KMS-11 (cell line): ENCODE data around the gene TSPEAR.
"Not testable (repeated sequence)": the region's sequence is repeated elsewhere in the genome, so short reads cannot be mapped to it uniquely, and the experiment has no call there.

Source experiments
- H2AFZ ChIP-seq: fragments of 200-600 bp; sonication (generic); 2 replicates; pipeline ENCODE4 v1.6.1; 2016; ENCODE audit warnings: antibody characterized with exemption, mixed run types, low read depth
- H3K27ac ChIP-seq: fragments of 200-600 bp; sonication (generic); 2 replicates; pipeline ENCODE4 v1.6.1; 2016; ENCODE audit warnings: mild to moderate bottlenecking, mixed run types
- H3K27me3 ChIP-seq: fragments of 200-600 bp; sonication (generic); 2 replicates; pipeline ENCODE4 v1.6.1; 2017; ENCODE audit warnings: mild to moderate bottlenecking, low read depth, mixed run types, moderate library complexity; ENCODE audit not compliant: insufficient read depth
- H3K36me3 ChIP-seq: fragments of 200-600 bp; sonication (generic); 2 replicates; pipeline ENCODE4 v1.6.1; 2017; ENCODE audit warnings: mild to moderate bottlenecking, mixed run types; ENCODE audit not compliant: insufficient read depth
- H3K4me1 ChIP-seq: fragments of 200-600 bp; sonication (generic); 2 replicates; pipeline ENCODE4 v1.6.1; 2016; ENCODE audit warnings: mild to moderate bottlenecking, low read depth, mixed run types; ENCODE audit not compliant: poor library complexity, severe bottlenecking
- H3K4me2 ChIP-seq: fragments of 200-600 bp; sonication (generic); 2 replicates; pipeline ENCODE4 v1.7.0; 2016; ENCODE audit warnings: mild to moderate bottlenecking, mixed run types
- H3K4me3 ChIP-seq: fragments of 200-600 bp; sonication (generic); IDR thresholded peaks from 2 replicates; pipeline ENCODE4 v1.6.1; 2017; ENCODE audit warnings: low read depth, low read length, mixed read lengths; ENCODE audit not compliant: insufficient read depth
- H3K79me2 ChIP-seq: fragments of 200-600 bp; sonication (generic); 2 replicates; pipeline ENCODE4 v1.6.1; 2016; ENCODE audit warnings: low read depth, mixed run types; ENCODE audit not compliant: insufficient read depth
- H3K9ac ChIP-seq: fragments of 200-600 bp; sonication (generic); 2 replicates; pipeline ENCODE4 v1.6.1; 2016; ENCODE audit warnings: mild to moderate bottlenecking, mixed run types
- H4K20me1 ChIP-seq: fragments of 200-600 bp; sonication (generic); 2 replicates; pipeline ENCODE4 v1.6.1; 2016; ENCODE audit warnings: mild to moderate bottlenecking, mixed run types; ENCODE audit not compliant: insufficient read depth
- TF ChIP-seq, protein P1 (sequence below): fragments of 200-600 bp; sonication (generic); conservative IDR thresholded peaks from 2 replicates; pipeline ENCODE4 v1.6.1; 2017; ENCODE audit warnings: low read depth, mild to moderate bottlenecking, antibody characterized with exemption, low read length, moderate library complexity, mixed read lengths

TSPEAR gene

DNA sequence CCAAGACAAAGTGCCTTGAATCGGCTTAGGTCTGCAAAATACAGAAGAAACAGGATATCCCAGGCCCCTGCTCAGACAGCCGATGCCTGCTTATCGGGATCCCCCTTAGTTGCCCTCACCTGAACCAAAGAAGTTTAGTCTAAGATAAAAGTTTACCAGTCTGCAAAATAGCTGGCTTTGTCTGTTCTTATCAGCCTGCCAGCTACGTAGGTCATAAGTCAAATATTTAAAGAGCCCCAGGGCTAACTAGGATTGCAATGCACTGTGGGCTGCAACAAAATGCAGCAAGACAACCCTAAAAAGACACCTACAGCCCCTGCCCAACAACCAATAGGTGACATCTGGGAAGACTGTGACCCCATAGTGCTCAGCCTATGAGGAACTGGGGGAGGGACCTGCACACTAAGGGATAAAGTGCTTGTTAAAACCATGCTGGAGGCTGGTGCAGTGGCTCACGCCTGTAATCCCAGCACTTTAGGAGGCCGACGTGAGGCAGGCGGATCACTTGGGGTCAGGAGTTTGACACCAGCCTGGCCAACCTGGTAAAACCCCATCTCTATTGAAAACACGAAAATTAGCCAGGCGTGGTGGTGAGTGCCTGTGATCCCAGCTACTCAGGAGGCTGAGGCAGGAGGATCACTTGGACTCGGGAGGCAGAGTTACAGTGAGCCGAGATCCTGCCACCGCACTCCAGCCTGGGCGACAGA lies 228.6 kb downstream of the TSPEAR start:
- TF ChIP-seq, protein P1, sequence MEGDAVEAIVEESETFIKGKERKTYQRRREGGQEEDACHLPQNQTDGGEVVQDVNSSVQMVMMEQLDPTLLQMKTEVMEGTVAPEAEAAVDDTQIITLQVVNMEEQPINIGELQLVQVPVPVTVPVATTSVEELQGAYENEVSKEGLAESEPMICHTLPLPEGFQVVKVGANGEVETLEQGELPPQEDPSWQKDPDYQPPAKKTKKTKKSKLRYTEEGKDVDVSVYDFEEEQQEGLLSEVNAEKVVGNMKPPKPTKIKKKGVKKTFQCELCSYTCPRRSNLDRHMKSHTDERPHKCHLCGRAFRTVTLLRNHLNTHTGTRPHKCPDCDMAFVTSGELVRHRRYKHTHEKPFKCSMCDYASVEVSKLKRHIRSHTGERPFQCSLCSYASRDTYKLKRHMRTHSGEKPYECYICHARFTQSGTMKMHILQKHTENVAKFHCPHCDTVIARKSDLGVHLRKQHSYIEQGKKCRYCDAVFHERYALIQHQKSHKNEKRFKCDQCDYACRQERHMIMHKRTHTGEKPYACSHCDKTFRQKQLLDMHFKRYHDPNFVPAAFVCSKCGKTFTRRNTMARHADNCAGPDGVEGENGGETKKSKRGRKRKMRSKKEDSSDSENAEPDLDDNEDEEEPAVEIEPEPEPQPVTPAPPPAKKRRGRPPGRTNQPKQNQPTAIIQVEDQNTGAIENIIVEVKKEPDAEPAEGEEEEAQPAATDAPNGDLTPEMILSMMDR = no peak
- Histone ChIP-seq H3K4me2 (no peak overlapping the region), H3K27me3 (peaks cover 57% of the 10 kb centered on the region), H3K9ac (no peak overlapping the region), H3K4me3 (no peak overlapping the region), H4K20me1 (no peaks in the 10 kb centered on the region), H3K36me3 (no peaks in the 10 kb centered on the region), H3K4me1 (no peaks in the 10 kb centered on the region), H3K27ac (no peak overlapping the region), H3K79me2 (no peaks in the 10 kb centered on the region), H2AFZ (no peak overlapping the region)

DNA sequence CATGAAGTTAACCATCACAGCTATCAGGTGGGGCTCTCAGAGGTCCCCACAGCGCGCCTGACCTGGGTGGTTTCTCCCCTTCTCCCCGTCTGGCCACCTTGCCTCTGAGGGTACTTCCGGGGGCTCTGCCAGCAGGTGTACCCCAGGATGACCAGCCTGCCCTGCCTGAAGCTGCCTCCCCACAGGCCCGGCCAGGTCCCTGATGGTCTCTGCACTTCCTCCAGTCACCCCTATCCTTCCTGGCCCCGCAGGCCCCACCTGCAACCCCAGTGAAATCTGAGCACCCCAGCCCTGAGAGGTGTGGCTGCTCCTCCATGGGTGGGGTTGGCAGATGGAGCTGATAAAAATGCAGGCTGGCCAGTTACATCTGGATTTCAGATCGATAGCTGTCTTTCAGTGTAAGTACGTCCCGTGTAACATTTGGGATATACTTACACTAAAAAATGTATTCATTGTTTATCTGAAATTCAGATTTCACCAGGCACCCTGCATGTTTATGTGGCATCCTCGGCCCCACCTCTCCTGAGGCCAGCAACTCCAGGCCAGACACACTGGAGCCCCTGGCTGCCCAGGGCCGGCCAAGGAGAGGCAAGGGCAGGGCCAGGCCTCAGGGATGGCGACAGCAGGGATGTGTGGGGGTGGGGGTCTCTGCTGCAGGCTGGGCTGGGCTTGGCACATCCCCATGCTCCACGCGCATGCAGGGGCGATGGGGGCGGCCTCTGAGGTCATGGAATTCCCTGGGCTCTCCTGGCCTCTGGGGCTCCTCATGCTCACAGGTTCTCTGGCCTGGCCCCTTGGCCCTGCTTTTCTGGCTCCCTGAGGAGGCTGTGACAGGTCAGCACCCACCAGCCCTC lies 230.9 kb downstream of the TSPEAR start:
- Histone ChIP-seq H2AFZ (no peak overlapping the region), H3K79me2 (no peaks in the 10 kb centered on the region), H3K4me2 (no peak overlapping the region), H3K4me1 (no peaks in the 10 kb centered on the region), H3K36me3 (no peaks in the 10 kb centered on the region), H3K27ac (no peak overlapping the region), H4K20me1 (no peaks in the 10 kb centered on the region), H3K4me3 (no peak overlapping the region), H3K27me3 (peaks cover 67% of the 10 kb centered on the region), H3K9ac (no peak overlapping the region)
- TF ChIP-seq, protein P1 = no peak

DNA sequence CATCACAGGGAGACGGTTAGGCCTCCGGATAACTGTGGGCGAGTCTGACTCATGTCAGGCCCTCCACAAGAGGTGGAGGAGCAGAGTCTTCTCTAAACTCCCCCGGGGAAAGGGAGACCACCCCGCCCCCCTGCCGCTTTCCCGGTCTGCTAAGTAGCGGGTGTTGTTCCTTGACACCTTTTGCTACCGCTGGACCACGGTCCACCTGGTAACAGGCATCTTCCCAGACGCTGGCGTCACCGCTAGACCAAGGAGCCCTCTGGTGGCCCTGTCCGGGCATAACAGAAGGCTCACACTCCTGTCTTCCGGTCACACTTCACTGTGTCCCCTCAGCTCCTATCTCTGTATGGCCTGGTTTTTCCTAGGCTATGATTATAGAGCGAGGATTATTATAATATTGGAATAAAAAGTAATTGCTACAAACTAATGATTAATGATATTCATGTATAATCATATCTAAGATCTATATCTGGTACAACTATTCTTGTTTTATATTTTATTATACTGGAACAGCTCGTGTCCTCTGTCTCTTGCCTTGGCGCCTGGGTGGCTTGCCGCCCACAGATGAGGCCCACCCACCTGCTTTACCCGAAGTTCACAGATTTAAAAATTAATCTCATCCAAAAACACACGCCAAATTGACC lies 231.7 kb downstream of the TSPEAR start:
- not testable (repeated sequence) for H3K4me2 ChIP-seq, H2AFZ ChIP-seq, H4K20me1 ChIP-seq, H3K4me1 ChIP-seq, H3K9ac ChIP-seq, H3K27ac ChIP-seq, H3K36me3 ChIP-seq, H3K79me2 ChIP-seq, H3K4me3 ChIP-seq
- peaks cover 62% of the 10 kb centered on the region for H3K27me3 ChIP-seq
- TF ChIP-seq, protein P1 = peak; percentile 40; the same call in 1 of the 2 replicates

DNA sequence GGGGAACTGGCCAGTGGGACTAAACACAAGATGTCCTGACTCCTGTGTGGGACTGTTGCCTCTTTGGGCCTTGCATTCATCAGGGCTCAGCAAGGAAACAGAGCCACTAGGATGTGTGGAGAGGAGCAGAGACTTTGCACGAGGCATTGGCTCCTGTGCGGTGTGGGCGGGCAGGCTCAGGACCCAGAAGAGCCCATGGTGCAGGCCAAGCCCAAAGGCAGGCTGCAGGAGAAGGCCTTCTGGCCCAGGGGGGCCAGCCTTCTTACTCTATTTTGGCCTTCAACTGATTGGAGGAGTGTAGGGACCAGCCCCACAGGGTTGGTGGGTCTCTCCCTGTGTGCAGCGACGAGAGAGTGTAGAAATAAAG lies 232.6 kb downstream of the TSPEAR start:
- H3K4me3 ChIP-seq = no peak overlapping the region
- no peak overlapping the region for H3K9ac ChIP-seq
- no peaks in the 10 kb centered on the region for H4K20me1 ChIP-seq
- no peak overlapping the region for H2AFZ ChIP-seq
- TF ChIP-seq, protein P1 = no peak
- H3K4me2 ChIP-seq = no peak overlapping the region
- peaks cover 56% of the 10 kb centered on the region for H3K27me3 ChIP-seq
- H3K36me3 ChIP-seq = no peaks in the 10 kb centered on the region
- no peak overlapping the region for H3K27ac ChIP-seq
- no peaks in the 10 kb centered on the region for H3K4me1 ChIP-seq
- H3K79me2 ChIP-seq = no peaks in the 10 kb centered on the region
